K562 (cell line): ENCODE measurements around the gene TBX10. TPM values are rescaled to one million over a fixed set of nuclear protein-coding genes. Genes with fewer than 3 reads are reported as not detected.
A peak's percentile ranks its signal among the peaks of the same experiment; 100 is the strongest.

Experiments
- GTF2A2 ChIP-seq: IDR thresholded peaks from 2 replicates; pipeline ENCODE4 v1.6.1; 2016; ENCODE audit warnings: mild to moderate bottlenecking, missing genetic modification characterization, missing compliant biosample characterization
- IRF9 ChIP-seq: fragments of 450-650 bp; IDR thresholded peaks from 2 replicates; pipeline ENCODE4 v1.6.1; 2016; ENCODE audit warnings: missing biosample characterization, missing genetic modification characterization
- MCM5 ChIP-seq: fragments of 450-650 bp; IDR thresholded peaks from 2 replicates; pipeline ENCODE4 v1.6.1; 2016; ENCODE audit warnings: low read depth
- MTA2 ChIP-seq: fragments of 450-650 bp; IDR thresholded peaks from 2 replicates; pipeline ENCODE4 v1.6.1; 2016; ENCODE audit warnings: low read depth
- MYBL2 ChIP-seq, 2 experiments: fragments of 450-650 bp in 1 of 2; sonication (generic) in 1 of 2; formaldehyde crosslinking in 1 of 2; IDR thresholded peaks; 2 replicates each; pipeline versions ENCODE4 v1.6.1 to v1.8.1; 2017 to 2022; ENCODE audit warnings: borderline replicate concordance in 1 of 2, inconsistent platforms in 1 of 2, low read depth in 1 of 2, mild to moderate bottlenecking in 1 of 2, missing genetic modification reagents in 1 of 2, moderate library complexity in 1 of 2
- PHB2 ChIP-seq: fragments of 450-650 bp; IDR thresholded peaks from 2 replicates; pipeline ENCODE4 v1.6.1; 2017; ENCODE audit warnings: low read depth
- PHF20 ChIP-seq: fragments of 450-650 bp; IDR thresholded peaks from 2 replicates; pipeline ENCODE4 v1.6.1; 2018; ENCODE audit not compliant: partially characterized antibody
- RB1 ChIP-seq: fragments of 450-650 bp; IDR thresholded peaks from 2 replicates; pipeline ENCODE4 v1.6.1; 2017; ENCODE audit warnings: low read depth, mild to moderate bottlenecking
- SMAD2 ChIP-seq: fragments of 150-350 bp; IDR thresholded peaks from 2 replicates; pipeline ENCODE4 v1.6.1; 2014; ENCODE audit warnings: low read depth, mild to moderate bottlenecking, low read length
- STAT5B ChIP-seq: fragments of 250-450 bp; sonication (Bioruptor Pico); IDR thresholded peaks from 2 replicates; pipeline ENCODE4 v1.8.0; 2021; ENCODE audit warnings: mild to moderate bottlenecking, inconsistent platforms
- TCF3 ChIP-seq: sonication (generic); formaldehyde crosslinking; IDR thresholded peaks from 2 replicates; pipeline ENCODE4 v1.4.0; 2020; ENCODE audit warnings: mild to moderate bottlenecking, missing genetic modification reagents
- ZBTB9 ChIP-seq: fragments of 450-650 bp; formaldehyde crosslinking; IDR thresholded peaks from 2 replicates; pipeline ENCODE4 v1.4.0; 2020; ENCODE audit warnings: mild to moderate bottlenecking, moderate library complexity
- ZC3H11A ChIP-seq: IDR thresholded peaks from 2 replicates; pipeline ENCODE4 v1.6.1; 2012; ENCODE audit warnings: low read depth, low read length, improper control_type of control experiment
- ZNF143 ChIP-seq: sonication (generic); formaldehyde crosslinking; IDR thresholded peaks from 2 replicates; pipeline ENCODE4 v1.9.0; 2022; ENCODE audit warnings: mild to moderate bottlenecking, missing genetic modification reagents
- ZNF23 ChIP-seq: fragments of 250-450 bp; sonication (Bioruptor Pico); IDR thresholded peaks from 2 replicates; pipeline ENCODE4 v1.4.0; 2020; ENCODE audit warnings: mild to moderate bottlenecking
- ZNF316 ChIP-seq: fragments of 450-650 bp; IDR thresholded peaks from 2 replicates; pipeline ENCODE4 v1.6.1; 2016
- ZNF551 ChIP-seq: fragments of 250-450 bp; sonication (Bioruptor Pico); IDR thresholded peaks from 2 replicates; pipeline ENCODE4 v1.5.0; 2021; ENCODE audit warnings: mild to moderate bottlenecking, moderate library complexity
- polyA plus RNA-seq, 8 experiments: library from polyadenylated mRNA; depleted of rRNA in 4 of 8; stranded (reverse) in 5 of 8; unstranded in 3 of 8; fragments of >200 nt; fragmentation: Nextera tagmentation in 2 of 8; fragmentation: Illumina TruSeq in 1 of 8; extraction: Ambion mirVana in 2 of 8; extraction: Trizol in 1 of 8; gene quantifications; 2 replicates each; pipeline versions ENCODE4 v1.2.1 to v1.2.3, GENCODE V29; 2011 to 2014; ENCODE audit warnings: inconsistent platforms in 1 of 8, missing spikeins in 1 of 8
- total RNA-seq, 7 experiments: library from RNA; depleted of rRNA in 6 of 7; stranded (reverse); fragments of >200 nt in 6 of 7; fragmentation: Illumina TruSeq in 2 of 7; extraction: Trizol in 2 of 7; gene quantifications; 2 replicates each; pipeline versions ENCODE4 v1.2.1 to v1.2.3, GENCODE V29; 2011 to 2021; ENCODE audit warnings: low replicate concordance in 1 of 7
- TF ChIP-seq, protein P1 (sequence below): sonication (generic); formaldehyde crosslinking; IDR thresholded peaks from 2 replicates; pipeline ENCODE4 v1.8.1; 2022; ENCODE audit warnings: missing genetic modification reagents
- TF ChIP-seq, protein P2 (sequence below): fragments of 250-450 bp; sonication (Bioruptor Pico); IDR thresholded peaks from 2 replicates; pipeline ENCODE4 v1.4.0; 2020; ENCODE audit warnings: borderline replicate concordance
- TF ChIP-seq, protein P3 (sequence below): fragments of 450-650 bp; formaldehyde crosslinking; IDR thresholded peaks from 2 replicates; pipeline ENCODE4 v1.4.0; 2022; ENCODE audit warnings: mild to moderate bottlenecking, moderate library complexity
- TF ChIP-seq, protein P4 (sequence below): fragments of 450-650 bp; conservative IDR thresholded peaks from 2 replicates; pipeline ENCODE4 v1.6.1; 2016; ENCODE audit warnings: missing genetic modification characterization, low read depth, mild to moderate bottlenecking, missing compliant biosample characterization, moderate library complexity

Gene TBX10
- total and polyA plus RNA-seq, 9 of the 15 experiments (the other 6 are each of a cell fraction or from before 2014, with no cell fraction given): not detected

- no peak for TF ChIP-seq ZC3H11A
- TF ChIP-seq PHF20: no peak
- TF ChIP-seq, protein P1, sequence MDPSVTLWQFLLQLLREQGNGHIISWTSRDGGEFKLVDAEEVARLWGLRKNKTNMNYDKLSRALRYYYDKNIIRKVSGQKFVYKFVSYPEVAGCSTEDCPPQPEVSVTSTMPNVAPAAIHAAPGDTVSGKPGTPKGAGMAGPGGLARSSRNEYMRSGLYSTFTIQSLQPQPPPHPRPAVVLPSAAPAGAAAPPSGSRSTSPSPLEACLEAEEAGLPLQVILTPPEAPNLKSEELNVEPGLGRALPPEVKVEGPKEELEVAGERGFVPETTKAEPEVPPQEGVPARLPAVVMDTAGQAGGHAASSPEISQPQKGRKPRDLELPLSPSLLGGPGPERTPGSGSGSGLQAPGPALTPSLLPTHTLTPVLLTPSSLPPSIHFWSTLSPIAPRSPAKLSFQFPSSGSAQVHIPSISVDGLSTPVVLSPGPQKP: no peak
- TF ChIP-seq ZBTB9 (CRISPR knock-in tag): no peak
- no peak for TF ChIP-seq MYBL2 (IDR thresholded peaks at IDR 0.05; ENCODE audit: low read depth)
- no peak for TF ChIP-seq MYBL2 (CRISPR knock-in tag; IDR thresholded peaks at IDR 0.05; ENCODE audit: borderline replicate concordance)
- no peak for TF ChIP-seq STAT5B (CRISPR knock-in tag)
- no peak for TF ChIP-seq ZNF551 (CRISPR knock-in tag)
- TF ChIP-seq, protein P2, sequence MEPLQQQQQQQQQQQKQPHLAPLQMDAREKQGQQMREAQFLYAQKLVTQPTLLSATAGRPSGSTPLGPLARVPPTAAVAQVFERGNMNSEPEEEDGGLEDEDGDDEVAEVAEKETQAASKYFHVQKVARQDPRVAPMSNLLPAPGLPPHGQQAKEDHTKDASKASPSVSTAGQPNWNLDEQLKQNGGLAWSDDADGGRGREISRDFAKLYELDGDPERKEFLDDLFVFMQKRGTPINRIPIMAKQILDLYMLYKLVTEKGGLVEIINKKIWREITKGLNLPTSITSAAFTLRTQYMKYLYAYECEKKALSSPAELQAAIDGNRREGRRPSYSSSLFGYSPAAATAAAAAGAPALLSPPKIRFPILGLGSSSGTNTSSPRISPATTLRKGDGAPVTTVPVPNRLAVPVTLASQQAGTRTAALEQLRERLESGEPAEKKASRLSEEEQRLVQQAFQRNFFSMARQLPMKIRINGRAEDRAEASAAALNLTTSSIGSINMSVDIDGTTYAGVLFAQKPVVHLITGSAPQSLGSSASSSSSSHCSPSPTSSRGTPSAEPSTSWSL (CRISPR knock-in tag): no peak
- no peak for TF ChIP-seq ZNF143 (CRISPR knock-in tag)
- no peak for TF ChIP-seq MTA2
- TF ChIP-seq, protein P3, sequence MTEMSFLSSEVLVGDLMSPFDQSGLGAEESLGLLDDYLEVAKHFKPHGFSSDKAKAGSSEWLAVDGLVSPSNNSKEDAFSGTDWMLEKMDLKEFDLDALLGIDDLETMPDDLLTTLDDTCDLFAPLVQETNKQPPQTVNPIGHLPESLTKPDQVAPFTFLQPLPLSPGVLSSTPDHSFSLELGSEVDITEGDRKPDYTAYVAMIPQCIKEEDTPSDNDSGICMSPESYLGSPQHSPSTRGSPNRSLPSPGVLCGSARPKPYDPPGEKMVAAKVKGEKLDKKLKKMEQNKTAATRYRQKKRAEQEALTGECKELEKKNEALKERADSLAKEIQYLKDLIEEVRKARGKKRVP (CRISPR knock-in tag): no peak
- TF ChIP-seq ZNF23 (CRISPR knock-in tag): no peak
- TF ChIP-seq, protein P4, sequence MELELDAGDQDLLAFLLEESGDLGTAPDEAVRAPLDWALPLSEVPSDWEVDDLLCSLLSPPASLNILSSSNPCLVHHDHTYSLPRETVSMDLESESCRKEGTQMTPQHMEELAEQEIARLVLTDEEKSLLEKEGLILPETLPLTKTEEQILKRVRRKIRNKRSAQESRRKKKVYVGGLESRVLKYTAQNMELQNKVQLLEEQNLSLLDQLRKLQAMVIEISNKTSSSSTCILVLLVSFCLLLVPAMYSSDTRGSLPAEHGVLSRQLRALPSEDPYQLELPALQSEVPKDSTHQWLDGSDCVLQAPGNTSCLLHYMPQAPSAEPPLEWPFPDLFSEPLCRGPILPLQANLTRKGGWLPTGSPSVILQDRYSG (tag): no peak
- TF ChIP-seq SMAD2: no peak
- no peak for TF ChIP-seq RB1
- TF ChIP-seq TCF3 (CRISPR knock-in tag): peak; percentile 92
- TF ChIP-seq GTF2A2 (tag): no peak
- TF ChIP-seq IRF9 (tag): no peak
- no peak for TF ChIP-seq MCM5
- TF ChIP-seq ZNF316: no peak
- TF ChIP-seq PHB2: no peak
These were observed 39.1 kb downstream of the TBX10 start (continued) for GRCh38 chr11:67600324-67601029.
